B cell (primary cell): Measurements from ENCODE around the gene PEPD.

Source experiments
- EZH2 ChIP-seq: IDR thresholded peaks from 2 replicates; pipeline ENCODE4 v1.6.1; 2012; ENCODE audit warnings: borderline replicate concordance, low read depth, mild to moderate bottlenecking, moderate library complexity, low read length; ENCODE audit not compliant: insufficient read depth, poor library complexity, severe bottlenecking
- TF ChIP-seq, protein P1 (sequence below): fragments of 200-600 bp; IDR thresholded peaks from one replicate; pipeline ENCODE4 v1.8.0; 2022; ENCODE audit warnings: antibody characterized with exemption, mild to moderate bottlenecking

DNA sequence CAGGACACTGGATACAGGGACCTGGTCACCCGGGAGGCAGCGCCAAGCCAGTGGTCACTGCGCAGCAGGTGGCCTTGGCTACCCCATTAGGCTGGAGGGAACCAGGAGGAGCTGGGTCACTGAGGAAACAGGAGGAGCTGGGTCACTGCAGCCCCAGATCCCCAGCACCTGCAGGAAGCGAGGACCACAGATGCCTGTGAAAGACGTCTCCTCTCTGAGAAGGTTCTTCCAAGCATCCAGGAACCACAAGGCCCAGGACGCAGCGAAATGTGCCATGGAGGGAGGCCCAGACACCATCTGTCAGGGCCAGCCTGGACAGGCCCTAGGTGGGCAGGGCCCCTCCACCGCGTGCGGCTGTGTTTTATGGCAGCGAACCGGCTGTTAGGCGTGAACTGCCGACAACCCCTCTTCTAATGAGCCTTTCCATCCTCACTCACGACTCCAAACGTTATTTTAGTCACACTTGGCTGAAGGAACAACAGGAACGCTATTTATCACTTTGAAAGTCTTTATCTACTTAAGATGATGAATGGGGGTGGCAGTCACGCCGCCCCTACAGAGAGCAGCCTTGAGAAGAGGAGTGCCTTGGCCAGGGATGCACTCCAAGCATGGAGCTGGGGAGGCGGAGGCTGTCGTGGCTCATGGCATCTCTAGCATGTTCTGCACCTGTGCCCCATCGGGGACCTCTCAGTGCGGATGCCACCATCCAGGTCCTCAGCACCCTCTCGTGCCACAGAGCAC is 94.8 kb downstream of the PEPD start:
- TF ChIP-seq, protein P1, sequence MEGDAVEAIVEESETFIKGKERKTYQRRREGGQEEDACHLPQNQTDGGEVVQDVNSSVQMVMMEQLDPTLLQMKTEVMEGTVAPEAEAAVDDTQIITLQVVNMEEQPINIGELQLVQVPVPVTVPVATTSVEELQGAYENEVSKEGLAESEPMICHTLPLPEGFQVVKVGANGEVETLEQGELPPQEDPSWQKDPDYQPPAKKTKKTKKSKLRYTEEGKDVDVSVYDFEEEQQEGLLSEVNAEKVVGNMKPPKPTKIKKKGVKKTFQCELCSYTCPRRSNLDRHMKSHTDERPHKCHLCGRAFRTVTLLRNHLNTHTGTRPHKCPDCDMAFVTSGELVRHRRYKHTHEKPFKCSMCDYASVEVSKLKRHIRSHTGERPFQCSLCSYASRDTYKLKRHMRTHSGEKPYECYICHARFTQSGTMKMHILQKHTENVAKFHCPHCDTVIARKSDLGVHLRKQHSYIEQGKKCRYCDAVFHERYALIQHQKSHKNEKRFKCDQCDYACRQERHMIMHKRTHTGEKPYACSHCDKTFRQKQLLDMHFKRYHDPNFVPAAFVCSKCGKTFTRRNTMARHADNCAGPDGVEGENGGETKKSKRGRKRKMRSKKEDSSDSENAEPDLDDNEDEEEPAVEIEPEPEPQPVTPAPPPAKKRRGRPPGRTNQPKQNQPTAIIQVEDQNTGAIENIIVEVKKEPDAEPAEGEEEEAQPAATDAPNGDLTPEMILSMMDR = no peak
- no peak for TF ChIP-seq EZH2
